ENCODE data around the gene EFCAB5. TPM values are rescaled to one million over a fixed set of nuclear protein-coding genes. Genes with fewer than 3 reads are reported as not detected.
"Not testable (repeated sequence)": the region's sequence is repeated elsewhere in the genome, so short reads cannot be mapped to it uniquely, and the experiment has no call there.

Gene EFCAB5
- total RNA-seq, 1 experiment from 2014 or later = not detected

GRCh38 chr17:29929006-29929532, 12.4 kb upstream of the EFCAB5 start:
- Histone ChIP-seq H3K36me3 (replicated peaks; ENCODE audit: control insufficient read depth, insufficient read depth, low read length) (no peaks in the 10 kb centered on the region), H3K4me3 (ENCODE audit: insufficient read depth, low read depth, low read length) (peak overlapping the region; percentile 84), H3K27me3 (ENCODE audit: control insufficient read depth, insufficient read depth, low read length) (no peaks in the 10 kb centered on the region)
- peak; percentile 21 for DNase-seq

- DNase-seq = peak; percentile 90
- Histone ChIP-seq H3K27me3 (ENCODE audit: control insufficient read depth, insufficient read depth, low read length) (no peaks in the 10 kb centered on the region), H3K36me3 (replicated peaks; ENCODE audit: control insufficient read depth, insufficient read depth, low read length) (no peaks in the 10 kb centered on the region), H3K4me3 (ENCODE audit: insufficient read depth, low read depth, low read length) (peak within 1 kb of the TSS; percentile 84)
These were observed 11.7 kb upstream of the EFCAB5 start, which contains the start of gene SSH2 for GRCh38 chr17:29929533-29930408. Gene SSH2 (minus strand): TSS chr17:29930228. CDS start chr17:29930000, 228 bp downstream.

- DNase-seq = peak; percentile 9
These were observed 10.9 kb upstream of the EFCAB5 start for GRCh38 chr17:29930409-29931010.

GRCh38 chr17:29931231-29931932, 10.1 kb upstream of the EFCAB5 start:
- H3K4me3 ChIP-seq (ENCODE audit: insufficient read depth, low read depth, low read length) = no peak overlapping the region
- peak; percentile 25 for DNase-seq
- no peaks in the 10 kb centered on the region for H3K27me3 ChIP-seq (ENCODE audit: control insufficient read depth, insufficient read depth, low read length)
- no peaks in the 10 kb centered on the region for H3K36me3 ChIP-seq (replicated peaks; ENCODE audit: control insufficient read depth, insufficient read depth, low read length)

More at GRCh38 chr17:29930409-29931010, 10.9 kb upstream of the EFCAB5 start:
- peak overlapping the region; percentile 84 for H3K4me3 ChIP-seq (ENCODE audit: insufficient read depth, low read depth, low read length)
- no peaks in the 10 kb centered on the region for H3K36me3 ChIP-seq (replicated peaks; ENCODE audit: control insufficient read depth, insufficient read depth, low read length)
- H3K27me3 ChIP-seq (ENCODE audit: control insufficient read depth, insufficient read depth, low read length) = no peaks in the 10 kb centered on the region

- peak; percentile 29 for DNase-seq
- H3K36me3 ChIP-seq (replicated peaks; ENCODE audit: control insufficient read depth, insufficient read depth, low read length) = no peaks in the 10 kb centered on the region
- H3K4me3 ChIP-seq (ENCODE audit: insufficient read depth, low read depth, low read length) = no peak overlapping the region
- no peaks in the 10 kb centered on the region for H3K27me3 ChIP-seq (ENCODE audit: control insufficient read depth, insufficient read depth, low read length)
These were observed 8.1 kb upstream of the EFCAB5 start for GRCh38 chr17:29933379-29933778.

GRCh38 chr17:29935909-29936308, 5.5 kb upstream of the EFCAB5 start:
- not testable (repeated sequence) for H3K4me3 ChIP-seq (ENCODE audit: insufficient read depth, low read depth, low read length); H3K27me3 ChIP-seq (ENCODE audit: control insufficient read depth, insufficient read depth, low read length); DNase-seq; H3K36me3 ChIP-seq (replicated peaks; ENCODE audit: control insufficient read depth, insufficient read depth, low read length)

GRCh38 chr17:29936724-29937123, 4.7 kb upstream of the EFCAB5 start:
- no peak for DNase-seq
- Histone ChIP-seq H3K36me3 (replicated peaks; ENCODE audit: control insufficient read depth, insufficient read depth, low read length) (no peaks in the 10 kb centered on the region), H3K4me3 (ENCODE audit: insufficient read depth, low read depth, low read length) (no peak overlapping the region), H3K27me3 (ENCODE audit: control insufficient read depth, insufficient read depth, low read length) (no peaks in the 10 kb centered on the region)

GRCh38 chr17:29945281-29945680, 3.8 kb downstream of the EFCAB5 start:
- H3K27me3 ChIP-seq (ENCODE audit: control insufficient read depth, insufficient read depth, low read length) = no peaks in the 10 kb centered on the region
- no peaks in the 10 kb centered on the region for H3K36me3 ChIP-seq (replicated peaks; ENCODE audit: control insufficient read depth, insufficient read depth, low read length)
- no peak overlapping the region for H3K4me3 ChIP-seq (ENCODE audit: insufficient read depth, low read depth, low read length)
- DNase-seq = no peak

- no peak for DNase-seq
- Histone ChIP-seq H3K4me3 (ENCODE audit: insufficient read depth, low read depth, low read length) (no peak overlapping the region), H3K27me3 (ENCODE audit: control insufficient read depth, insufficient read depth, low read length) (no peaks in the 10 kb centered on the region), H3K36me3 (replicated peaks; ENCODE audit: control insufficient read depth, insufficient read depth, low read length) (no peaks in the 10 kb centered on the region)
These were observed 7.2 kb downstream of the EFCAB5 start for GRCh38 chr17:29948448-29949215.

GRCh38 chr17:29949696-29950095, 8.3 kb downstream of the EFCAB5 start:
- no peaks in the 10 kb centered on the region for H3K27me3 ChIP-seq (ENCODE audit: control insufficient read depth, insufficient read depth, low read length)
- H3K36me3 ChIP-seq (replicated peaks; ENCODE audit: control insufficient read depth, insufficient read depth, low read length) = no peaks in the 10 kb centered on the region
- DNase-seq = no peak
- no peak overlapping the region for H3K4me3 ChIP-seq (ENCODE audit: insufficient read depth, low read depth, low read length)

GRCh38 chr17:29954405-29954804, 13.0 kb downstream of the EFCAB5 start:
- no peak overlapping the region for H3K4me3 ChIP-seq (ENCODE audit: insufficient read depth, low read depth, low read length)
- no peak for DNase-seq
- H3K36me3 ChIP-seq (replicated peaks; ENCODE audit: control insufficient read depth, insufficient read depth, low read length) = no peaks in the 10 kb centered on the region
- no peaks in the 10 kb centered on the region for H3K27me3 ChIP-seq (ENCODE audit: control insufficient read depth, insufficient read depth, low read length)

GRCh38 chr17:29956225-29956624, 14.8 kb downstream of the EFCAB5 start:
- Histone ChIP-seq H3K4me3 (ENCODE audit: insufficient read depth, low read depth, low read length) (no peak overlapping the region), H3K36me3 (replicated peaks; ENCODE audit: control insufficient read depth, insufficient read depth, low read length) (no peaks in the 10 kb centered on the region), H3K27me3 (ENCODE audit: control insufficient read depth, insufficient read depth, low read length) (no peaks in the 10 kb centered on the region)
- no peak for DNase-seq

GRCh38 chr17:29957488-29957887, 16.1 kb downstream of the EFCAB5 start:
- DNase-seq; H3K36me3 ChIP-seq (replicated peaks; ENCODE audit: control insufficient read depth, insufficient read depth, low read length); H3K27me3 ChIP-seq (ENCODE audit: control insufficient read depth, insufficient read depth, low read length); H3K4me3 ChIP-seq (ENCODE audit: insufficient read depth, low read depth, low read length): not testable (repeated sequence)

All from H7 (cell line).